Activated CD4-positive, alpha-beta T cell treated with anti-CD3 and anti-CD28 coated beads, Interleukin-2, amount 50 U/mL, for 1 hour (primary cell): ENCODE measurements around the gene PSTPIP2.
"Not testable (repeated sequence)": the region's sequence is repeated elsewhere in the genome, so short reads cannot be mapped to it uniquely, and the experiment has no call there.

Experiments used
- DNase-seq: peaks from one replicate; pipeline ENCODE4 v3.0.0-alpha.2; 2020

Gene PSTPIP2

DNA sequence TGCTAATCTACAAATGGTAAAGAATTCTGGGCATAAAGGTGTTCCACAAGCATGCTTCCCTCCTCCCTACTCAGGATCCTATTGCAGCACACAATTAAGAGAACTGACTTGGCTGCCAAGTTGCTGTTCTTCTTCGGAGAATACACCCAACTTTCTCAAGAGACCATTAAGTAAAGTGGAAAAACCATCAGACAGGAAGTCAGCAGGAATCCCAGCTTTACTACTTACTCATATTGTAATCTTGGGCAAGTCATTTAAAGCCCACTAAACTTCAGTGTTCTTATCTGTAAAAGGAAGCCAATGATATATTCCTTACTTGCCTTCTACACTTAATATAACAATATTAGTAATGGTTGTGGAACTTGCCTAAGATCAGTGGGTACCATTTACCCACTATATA lies 37.8 kb downstream of the PSTPIP2 start:
- no peak for DNase-seq

DNA sequence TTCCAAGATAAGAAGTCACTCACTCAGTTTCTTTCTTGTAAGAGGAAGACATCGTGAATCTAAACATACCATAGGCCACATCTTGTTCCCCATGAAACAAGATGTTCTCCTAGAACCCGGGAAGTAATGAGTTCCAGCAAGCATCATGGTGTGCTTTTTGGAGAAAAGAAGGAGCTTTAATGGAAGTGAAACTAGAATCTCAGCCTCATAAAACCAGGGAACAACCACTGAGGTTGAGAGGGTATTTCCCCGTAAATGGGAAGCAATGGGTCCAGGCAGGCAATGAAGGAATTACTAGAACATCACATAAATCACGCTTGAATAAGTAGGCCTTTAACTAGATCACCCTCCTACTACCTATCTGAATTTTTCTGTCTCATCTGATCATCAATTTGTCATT lies 40.3 kb downstream of the PSTPIP2 start:
- no peak for DNase-seq

DNA sequence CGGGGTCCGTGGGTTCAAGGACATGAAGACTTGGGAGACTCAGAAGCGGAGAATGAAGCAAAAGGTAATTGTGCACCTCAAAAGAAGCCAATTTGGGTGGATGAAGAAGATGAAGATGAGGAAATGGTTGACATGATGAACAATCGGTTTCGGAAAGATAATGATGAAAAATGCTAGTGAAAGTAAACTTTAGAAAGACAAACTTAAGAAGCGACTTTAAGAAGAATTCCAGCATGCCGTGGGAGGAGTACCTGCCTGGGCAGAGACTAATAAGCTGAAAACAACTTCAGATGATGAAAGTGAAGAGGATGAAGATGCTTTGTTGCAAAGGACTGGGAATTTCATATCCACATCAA lies 43.5 kb downstream of the PSTPIP2 start:
- DNase-seq, result no peak

DNA sequence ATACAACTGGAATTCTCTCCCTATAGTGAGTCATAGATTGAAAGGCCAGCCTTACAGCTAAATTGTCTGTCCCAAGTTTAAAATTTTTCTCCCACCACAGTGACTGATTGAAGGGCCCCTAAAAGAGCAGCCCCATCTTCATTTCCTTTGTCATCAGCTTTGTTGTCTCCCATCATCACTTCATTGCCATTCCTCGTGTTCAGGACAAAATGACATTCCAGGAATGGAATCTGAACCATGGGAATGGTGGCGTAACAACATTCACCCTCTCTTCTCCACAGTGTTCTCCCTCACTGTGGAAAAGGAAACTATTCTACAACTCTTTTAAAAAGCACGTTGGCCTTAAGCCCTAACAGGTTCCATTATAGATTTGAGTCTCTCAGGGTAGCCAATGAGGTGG lies 52.1 kb downstream of the PSTPIP2 start:
- DNase-seq, result no peak

DNA sequence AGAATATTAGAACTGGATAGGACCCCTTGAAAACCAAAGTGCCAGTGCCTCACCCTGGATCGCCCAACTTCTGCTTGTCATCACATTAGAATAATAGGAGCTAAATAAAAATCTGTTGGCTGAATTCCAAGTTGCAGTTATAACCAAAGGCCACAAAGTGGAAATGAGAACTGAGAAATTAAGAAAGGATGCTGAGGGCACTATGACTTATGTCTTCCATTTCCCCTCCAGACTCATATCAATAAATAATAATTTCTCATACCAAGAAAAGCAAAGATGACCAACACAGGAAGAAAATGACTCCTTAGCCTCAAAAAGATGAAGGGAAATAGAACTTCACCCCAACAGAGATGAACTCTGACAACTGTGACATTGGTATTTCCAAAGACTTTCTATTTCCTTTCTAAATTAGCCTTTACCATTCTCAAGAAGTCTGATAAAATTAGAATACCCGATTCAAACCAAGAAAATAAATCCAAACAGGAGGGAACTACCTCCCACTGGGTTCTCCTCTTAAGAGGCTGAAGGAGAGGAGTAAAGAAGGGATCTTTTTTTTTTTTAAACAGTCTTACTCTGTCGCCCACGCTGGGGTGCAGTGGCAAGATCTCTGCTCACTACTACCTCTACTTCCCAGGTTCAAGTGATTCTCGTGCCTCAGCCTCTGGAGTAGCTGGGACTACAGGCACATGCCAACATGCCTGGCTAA lies 58.4 kb downstream of the PSTPIP2 start:
- no peak for DNase-seq

DNA sequence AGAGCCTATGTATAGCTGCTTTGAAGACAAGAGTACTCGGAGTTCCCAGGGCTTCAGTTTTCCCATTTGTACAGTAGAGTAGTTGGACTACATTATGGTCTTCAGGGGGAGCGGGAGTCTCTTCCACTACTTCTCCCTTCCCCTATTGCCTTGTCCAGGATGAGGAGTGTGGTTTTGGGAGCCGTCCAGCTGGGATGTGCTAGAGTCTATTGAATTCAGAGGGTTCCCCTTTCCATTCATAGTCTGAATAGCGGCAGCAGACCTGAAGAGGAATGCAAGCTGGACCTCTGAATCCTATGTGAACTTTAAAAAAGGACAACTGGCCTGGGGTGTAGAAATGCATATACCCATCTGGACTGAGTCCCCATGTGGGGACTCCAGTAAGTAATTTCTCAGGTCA lies 61.4 kb downstream of the PSTPIP2 start:
- no peak for DNase-seq

DNA sequence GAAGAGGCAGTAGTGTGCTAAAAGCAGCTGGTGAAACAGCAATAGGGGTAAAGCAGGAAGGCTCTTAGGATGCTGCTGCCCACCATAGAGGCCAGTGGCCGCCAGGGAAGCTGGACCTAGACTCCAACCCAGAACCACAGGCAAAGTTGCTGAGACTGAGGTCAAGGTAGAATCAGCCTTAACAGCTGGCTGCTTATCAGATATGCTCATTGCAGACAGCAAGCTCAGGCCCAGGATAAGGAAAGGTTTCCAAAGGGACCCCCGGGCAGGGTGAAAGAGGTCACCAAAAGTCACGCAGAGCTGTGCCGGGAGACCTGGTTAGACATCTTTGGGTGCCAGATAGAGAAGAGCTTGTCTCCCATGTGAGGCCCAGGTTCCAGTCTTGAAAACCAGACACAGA lies 62.0 kb downstream of the PSTPIP2 start:
- no peak for DNase-seq

DNA sequence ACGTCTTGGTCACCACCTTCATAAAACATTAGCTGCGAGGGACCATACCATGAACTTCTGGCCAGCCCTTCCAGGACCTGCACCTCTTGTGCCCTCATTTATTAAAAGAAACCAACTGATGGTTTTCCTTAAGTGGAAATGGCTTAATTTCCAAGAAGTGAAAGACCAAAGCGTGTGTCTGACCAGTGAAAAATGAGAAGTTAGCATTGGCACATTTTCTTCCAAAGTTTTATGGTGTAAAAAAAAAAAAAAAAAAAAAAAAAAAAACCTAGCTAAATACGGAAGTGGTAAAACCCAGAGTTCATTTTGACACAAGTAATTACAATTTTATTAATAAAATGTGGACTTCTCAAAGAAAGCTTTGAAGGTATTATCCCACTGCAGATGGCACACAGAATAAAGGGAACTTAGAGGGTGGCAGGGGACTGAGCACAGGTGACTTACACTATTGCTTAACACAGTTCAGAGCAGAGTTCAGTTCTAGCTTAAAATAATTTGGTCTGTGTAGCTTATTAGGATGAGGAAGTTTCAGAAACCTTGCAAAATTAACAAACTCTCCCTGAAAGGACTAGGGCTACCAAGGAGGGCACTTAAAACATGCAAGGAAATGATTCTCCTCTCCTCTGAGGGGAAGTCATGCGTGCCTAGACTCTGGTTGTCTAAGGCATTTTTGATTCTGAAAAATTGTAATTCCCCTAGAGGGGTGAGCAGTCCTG lies 62.8 kb downstream of the PSTPIP2 start:
- DNase-seq, result no peak

DNA sequence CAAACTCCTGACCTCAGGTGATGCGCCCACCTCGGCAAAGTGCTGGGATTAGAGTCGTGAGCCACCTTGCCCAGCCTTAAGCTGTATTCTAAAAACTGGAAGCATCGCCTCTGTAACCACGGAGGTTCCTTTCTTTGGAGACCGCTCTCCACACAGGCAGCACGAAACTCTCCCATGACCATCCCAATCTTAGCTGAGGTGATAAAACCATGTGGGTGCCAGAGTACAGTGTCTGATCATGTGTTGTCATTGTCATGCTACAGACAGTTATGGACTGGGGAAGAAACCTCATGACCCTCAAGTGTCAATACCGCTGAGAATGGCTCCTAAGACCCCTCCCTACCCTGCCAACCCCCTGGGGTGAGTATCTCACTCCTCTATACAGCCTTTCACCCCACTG lies 63.5 kb downstream of the PSTPIP2 start:
- DNase-seq, result no peak

DNA sequence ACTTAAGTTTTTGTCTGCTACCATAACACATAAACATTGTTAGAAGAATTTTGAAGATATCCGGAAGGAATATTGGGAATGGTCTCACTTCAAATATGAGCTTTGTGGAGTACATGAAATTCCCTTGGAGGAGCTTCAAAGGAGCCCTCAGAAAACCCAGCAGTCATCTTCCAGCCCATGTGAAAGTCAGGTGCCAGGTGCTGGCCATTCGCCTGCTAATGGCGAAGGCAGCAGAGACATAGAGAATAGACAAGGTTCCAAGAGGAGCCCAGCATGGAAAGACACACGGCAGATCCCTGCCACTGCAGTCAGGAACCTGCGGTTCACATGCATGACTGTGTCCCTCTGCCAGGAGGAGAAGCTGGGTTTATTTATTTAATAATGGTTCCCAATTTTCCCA lies 64.9 kb downstream of the PSTPIP2 start:
- DNase-seq, result no peak

DNA sequence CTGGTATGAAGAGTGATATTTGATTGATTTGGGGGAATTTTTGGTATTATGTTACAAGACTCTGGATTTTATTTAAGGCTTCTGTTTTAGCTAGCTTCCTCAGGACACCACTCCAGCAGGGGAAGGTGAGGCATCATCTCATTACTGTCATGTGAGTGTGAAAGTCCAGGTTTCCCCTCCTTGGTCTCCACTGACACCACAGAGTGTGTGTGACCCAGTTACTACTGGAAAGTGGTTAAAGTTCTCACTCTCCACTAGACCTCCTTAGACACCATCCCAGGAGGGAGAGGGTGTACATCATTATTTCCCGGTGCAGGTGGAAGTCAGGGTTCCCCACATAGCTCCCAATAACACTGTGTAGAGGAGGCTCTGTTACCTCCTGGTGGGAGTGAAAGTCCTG lies 69.1 kb downstream of the PSTPIP2 start:
- no peak for DNase-seq

DNA sequence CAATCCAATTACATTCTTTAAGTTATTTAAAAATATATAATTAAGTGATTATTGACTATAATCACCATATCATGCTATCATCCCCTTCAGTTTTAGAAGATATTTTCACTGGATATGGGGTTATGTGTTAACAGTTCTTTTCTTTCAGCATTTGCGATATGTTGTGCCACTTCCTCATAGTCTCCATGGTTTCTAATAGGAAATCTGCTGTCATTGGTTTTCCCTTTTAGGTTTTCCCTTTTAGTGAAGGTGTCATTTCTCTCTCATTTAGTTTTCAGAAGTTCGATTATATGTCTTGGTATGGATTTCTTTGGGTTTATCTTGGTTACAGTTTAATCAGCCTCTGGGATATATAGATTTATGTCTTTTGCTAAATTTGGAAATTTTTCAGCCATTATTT lies 70.2 kb downstream of the PSTPIP2 start:
- DNase-seq, result no peak

DNA sequence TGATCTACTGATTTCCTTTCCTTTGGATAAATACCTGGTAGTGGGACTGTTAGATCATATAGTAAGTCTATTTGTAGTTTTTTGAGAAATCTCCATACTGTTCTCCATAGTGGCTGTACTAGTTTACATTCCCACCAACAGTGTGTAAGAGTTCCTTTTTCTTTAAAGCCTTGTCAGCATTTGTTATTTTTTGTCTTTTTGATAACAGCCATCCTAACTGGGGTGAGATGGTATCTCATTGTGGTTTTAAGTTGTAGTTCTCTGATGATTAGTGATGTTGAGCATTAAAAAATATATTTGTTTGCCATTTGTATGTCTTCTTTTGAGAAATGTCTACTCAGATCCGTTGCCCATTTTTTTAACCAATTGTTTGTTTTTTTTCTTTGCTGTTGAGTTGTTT lies 71.0 kb downstream of the PSTPIP2 start:
- DNase-seq, result no peak

DNA sequence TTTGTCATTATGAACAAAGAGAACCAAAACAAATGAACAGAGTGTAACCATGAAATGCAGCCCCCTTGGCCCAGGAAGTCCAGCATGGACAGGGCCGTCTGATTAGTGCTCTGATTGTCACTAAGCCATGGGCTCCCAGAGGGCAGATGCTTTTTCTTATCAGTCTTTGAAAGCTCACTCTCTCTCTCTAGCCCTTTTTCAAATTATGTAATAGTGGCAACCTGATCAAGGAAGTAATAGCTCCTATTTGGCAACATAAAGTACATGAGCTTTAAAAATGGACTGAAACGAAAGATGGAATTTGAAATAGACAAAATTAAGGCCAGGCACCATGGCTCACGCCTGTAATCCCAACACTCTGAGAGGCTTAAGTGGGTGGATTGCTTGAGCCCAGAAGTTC lies 72.5 kb downstream of the PSTPIP2 start:
- no peak for DNase-seq

DNA sequence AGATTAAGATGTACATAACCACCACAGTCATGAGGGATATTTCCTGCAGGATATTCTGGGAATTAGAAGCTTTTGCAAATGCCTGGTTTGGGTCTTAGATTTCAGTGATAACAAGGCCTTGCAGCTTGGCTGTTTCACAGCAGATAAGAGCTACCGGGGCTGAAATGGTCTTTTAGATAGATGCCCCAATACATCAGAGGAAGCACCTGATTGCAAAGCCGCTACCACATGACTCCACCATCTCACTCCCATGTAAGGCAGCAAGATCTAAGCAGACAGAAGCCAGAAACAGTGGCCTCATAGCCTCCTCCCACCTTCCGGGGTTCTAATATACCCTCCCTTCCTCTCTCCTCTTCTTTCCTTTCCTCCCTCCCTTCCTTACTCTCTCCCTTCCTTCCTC lies 73.8 kb downstream of the PSTPIP2 start:
- peak; percentile 7 for DNase-seq

DNA sequence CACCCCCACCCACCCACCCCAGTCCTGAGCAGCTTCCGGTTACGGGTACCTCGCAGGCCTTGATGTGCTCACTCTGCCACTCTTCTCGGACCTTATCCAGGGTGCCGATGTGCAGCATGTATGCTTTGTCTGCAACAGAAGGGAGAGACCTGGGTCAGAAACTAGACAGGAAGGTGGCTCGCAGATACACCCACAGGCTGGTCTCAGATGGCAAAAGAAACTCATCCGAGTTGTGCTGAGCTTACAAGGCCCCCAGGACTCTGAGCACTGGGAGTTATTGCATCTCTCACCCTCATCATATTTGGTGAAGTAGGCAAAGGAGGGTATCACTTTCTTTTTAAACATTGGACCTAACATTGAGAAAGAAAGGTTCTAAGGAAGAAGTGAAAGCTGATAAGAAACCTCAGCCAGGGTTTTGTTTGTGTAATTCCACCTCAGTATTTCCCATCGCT lies 74.3 kb downstream of the PSTPIP2 start:
- DNase-seq, result no peak

DNA sequence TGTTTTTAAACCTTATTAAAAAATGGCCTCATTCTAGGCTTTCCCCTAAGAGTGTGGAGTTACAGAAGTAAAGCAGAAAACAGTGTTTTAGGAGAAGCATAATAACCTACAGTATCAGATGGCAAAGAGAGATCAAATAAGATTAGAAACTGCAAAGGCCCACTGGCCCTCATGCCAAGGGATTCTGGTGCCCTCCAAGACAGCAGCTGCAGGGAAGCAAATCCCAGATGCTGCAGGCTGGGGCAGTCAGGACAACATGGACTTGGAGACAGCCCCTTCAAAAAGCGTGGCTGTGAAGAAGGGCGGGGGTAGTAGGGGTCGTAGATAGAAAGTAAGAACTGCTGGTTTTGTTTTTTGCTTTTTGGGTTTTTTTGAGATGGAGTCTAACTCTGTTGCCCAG lies 76.6 kb downstream of the PSTPIP2 start:
- DNase-seq, result no peak

DNA sequence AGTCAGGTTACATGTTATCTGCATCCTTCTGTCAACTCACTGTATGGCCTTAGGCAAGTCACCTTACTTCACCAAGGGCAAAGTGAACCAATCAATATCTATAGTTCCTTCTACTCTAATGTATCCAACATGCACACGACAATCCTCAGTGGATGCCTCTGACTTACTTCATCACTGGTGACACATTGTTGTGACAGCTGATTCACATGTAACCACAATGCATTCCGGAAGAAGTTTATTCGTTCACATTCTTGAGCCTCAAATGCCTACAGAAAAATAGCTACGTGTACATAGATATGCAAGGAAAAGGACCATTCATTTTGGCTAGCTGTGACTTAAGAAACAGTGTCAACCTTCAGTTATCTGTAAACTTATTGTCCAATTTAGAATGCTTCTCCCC lies 78.6 kb downstream of the PSTPIP2 start:
- DNase-seq, result no peak

DNA sequence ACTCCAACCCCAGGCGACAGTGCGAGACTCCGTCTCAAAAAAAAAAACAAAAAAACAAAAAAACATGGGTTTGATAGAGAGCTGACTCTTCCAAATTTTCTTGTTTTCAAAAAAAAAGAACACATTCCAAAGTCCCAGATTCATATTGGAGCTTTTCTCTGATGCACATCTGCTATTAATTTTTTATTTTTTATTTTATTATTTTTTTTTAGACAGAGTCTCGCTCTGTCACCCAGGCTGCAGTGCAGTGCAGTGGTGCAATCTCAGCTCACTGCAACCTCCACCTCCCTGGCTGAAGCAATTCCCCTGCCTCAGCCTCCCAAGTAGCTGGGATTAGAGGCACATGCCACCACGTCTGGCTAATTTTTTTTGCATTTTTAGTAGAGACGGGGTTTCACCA lies 79.5 kb downstream of the PSTPIP2 start:
- not testable (repeated sequence) for DNase-seq

DNA sequence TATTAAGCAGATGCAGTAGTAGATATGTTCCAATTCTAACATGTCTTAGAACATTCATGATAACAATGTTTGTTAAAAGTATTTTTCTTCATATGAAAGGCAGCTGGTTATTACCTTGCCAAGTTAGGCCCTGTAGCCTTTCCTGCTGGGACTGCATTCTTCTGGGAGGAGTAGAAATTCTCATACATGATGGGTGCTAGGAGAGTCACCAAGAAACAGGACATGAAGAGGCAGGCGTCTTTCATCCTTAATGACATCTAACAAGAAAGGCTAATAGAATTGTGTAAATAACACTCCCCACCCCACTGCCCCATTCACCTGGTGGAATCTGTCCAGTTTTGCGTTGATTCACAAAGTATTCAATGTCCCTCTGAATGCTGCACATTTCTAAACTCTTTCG lies 80.3 kb downstream of the PSTPIP2 start:
- no peak for DNase-seq

DNA sequence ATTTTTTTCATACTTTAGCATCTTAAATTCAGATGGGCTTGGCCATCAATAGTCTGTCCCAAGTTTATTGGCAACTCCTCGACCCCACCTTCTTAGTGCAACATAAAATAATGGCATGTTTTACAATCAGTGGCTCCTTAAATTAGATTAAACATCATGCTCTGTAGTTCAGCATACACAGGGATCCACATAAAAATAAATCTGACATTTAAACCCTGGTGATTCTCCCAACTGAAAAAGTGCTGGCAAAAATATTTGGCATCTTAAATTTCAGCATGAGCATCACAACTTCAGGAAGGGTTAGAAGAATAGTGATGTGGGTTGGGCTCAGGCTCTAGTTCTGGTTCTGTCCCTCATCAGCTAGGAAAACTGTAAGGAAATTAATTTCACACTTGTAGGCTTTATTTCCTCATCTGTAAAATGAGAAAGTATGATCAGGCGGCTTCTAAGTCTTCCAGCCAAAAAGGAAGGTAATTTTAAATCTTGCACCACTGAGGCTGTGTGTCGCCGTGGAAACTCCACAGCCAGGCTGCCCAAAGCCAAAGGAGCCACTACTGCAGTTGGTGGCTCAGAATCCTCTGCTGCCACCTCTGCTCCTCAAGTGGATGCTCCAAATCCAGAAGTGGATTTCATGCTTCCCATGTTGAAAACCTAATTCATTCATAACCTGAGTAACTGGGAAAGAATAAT lies 87.4 kb downstream of the PSTPIP2 start:
- no peak for DNase-seq

DNA sequence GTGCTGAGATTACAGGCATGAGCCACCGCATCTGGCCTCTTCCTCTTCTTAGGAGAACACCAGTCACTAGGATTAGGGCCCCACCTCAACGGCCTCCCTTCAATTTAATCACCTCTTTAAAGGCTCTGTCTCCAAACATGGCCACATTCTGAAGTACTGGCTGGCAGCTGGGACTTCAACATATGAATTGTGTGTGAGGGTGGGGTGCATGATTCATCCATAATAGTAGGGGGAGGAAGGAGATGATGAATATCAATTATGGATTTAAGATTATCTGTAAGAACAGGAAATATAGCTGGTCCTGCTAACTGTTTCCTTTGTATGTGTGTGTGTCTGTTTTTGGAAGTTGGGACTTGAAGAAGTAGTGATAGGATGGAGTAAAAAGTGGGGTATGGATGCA lies 90.2 kb downstream of the PSTPIP2 start:
- DNase-seq, result no peak

DNA sequence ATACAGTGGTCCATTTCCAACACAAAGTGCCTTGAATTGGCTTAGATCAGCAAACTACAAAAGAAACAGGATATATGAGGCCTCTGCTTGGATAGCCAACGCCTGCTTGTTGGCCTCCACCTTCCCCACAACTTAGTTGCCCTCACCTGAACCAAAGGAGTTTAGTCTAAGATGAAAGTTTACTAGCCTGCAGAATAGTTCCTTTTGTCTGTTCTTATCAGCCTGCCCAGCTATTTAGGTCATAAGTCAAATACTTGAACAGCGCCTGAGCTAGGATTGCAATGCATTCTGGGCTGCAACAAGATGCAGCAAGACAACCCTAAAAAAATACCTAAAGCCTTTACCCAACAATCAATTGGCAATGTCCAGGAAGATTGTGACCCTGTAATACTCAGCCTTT lies 91.8 kb downstream of the PSTPIP2 start:
- no peak for DNase-seq

DNA sequence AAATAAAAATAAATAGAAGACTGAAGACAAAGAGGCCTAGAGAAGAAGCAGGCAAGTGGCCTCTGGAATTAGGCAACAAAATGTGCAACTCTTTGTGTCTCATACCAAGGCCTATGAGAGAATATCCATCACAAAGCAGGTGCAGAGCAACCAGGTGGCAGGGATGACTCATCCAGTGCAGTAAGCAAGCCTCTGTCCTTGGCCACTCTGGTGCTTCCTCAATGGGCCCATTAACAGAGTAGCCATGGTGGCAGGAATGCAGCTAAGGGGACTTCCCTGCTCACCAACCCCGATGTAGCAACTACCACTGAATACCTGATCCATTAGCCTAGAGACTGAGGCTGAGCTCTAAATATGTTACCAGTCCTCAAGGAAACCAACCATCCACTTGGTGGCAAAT lies 94.0 kb downstream of the PSTPIP2 start:
- no peak for DNase-seq
